ENCODE measurements around the gene CFAP157. TPM values are rescaled to one million over a fixed set of nuclear protein-coding genes. Genes with fewer than 3 reads are reported as not detected.

The CFAP157 gene
- total RNA-seq, 1 donor from 2014 or later: 0.26 TPM

DNA sequence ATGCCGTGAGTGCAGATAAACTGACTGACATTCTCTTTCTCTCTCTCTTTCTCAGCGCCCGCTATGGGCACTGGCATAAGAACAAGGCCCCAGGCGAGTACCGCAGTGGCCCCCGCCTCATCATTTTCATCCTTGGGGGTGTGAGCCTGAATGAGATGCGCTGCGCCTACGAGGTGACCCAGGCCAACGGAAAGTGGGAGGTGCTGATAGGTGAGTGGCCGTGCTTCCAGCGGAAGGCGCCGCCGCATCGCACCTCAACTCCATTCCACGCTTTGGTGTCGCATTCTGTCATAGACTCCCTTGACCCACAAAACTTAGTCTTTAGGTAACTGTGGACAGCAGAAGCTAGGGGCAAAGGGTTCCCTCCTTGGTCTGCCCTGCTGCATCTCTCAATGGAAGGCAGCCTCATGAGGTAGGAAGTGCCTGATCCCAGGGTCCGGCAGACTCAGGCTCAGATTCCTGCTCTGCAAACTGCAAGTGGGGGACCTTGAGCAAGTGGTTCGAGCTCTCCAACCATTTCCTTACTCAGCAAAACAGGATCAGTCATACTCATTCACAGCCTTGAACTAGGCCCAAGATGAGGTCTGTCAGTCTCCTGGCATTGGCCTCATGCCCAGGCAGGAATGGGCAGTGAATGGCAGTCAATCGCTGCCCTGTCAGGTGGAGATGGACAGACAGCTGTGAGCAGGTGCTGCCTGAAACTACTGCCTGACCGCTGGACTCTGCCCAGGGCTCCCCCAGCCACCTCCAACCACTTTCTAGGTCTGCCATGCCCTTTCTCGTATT lies 24.2 kb upstream of the CFAP157 start:
- Mint-ChIP-seq H3K4me3 (no peak overlapping the region), H3K4me1 (ENCODE audit: low read depth) (no peaks in the 10 kb centered on the region), H3K36me3 (ENCODE audit: low read depth) (peaks cover 9% of the 10 kb centered on the region), H3K9me3 (no peaks in the 10 kb centered on the region), H3K27ac (no peak overlapping the region), H3K27me3 (ENCODE audit: insufficient read depth) (no peaks in the 10 kb centered on the region)
- intact Hi-C loops (cut with micrococcal nuclease): no loop called here
- DNase-seq (ENCODE audit: low spot score): no peak

GRCh38 chr9:127683723-127684122 lies 23.1 kb upstream of the CFAP157 start:
- Mint-ChIP-seq H3K36me3 (ENCODE audit: low read depth) (peaks cover 8% of the 10 kb centered on the region), H3K4me1 (ENCODE audit: low read depth) (no peaks in the 10 kb centered on the region), H3K27me3 (ENCODE audit: insufficient read depth) (no peaks in the 10 kb centered on the region), H3K27ac (no peak overlapping the region), H3K9me3 (no peaks in the 10 kb centered on the region), H3K4me3 (no peak overlapping the region)
- no peak for DNase-seq (ENCODE audit: low spot score)
- intact Hi-C loops (cut with micrococcal nuclease): no loop called here

- Mint-ChIP-seq H3K36me3 (ENCODE audit: low read depth) (peaks cover 5% of the 10 kb centered on the region), H3K4me1 (ENCODE audit: low read depth) (no peaks in the 10 kb centered on the region), H3K9me3 (no peaks in the 10 kb centered on the region), H3K27me3 (ENCODE audit: insufficient read depth) (no peaks in the 10 kb centered on the region), H3K27ac (no peak overlapping the region), H3K4me3 (no peak overlapping the region)
- no peak for DNase-seq (ENCODE audit: low spot score)
- intact Hi-C loops (cut with micrococcal nuclease): no loop called here
Measured at GRCh38 chr9:127684576-127684975, 22.2 kb upstream of the CFAP157 start.

DNA sequence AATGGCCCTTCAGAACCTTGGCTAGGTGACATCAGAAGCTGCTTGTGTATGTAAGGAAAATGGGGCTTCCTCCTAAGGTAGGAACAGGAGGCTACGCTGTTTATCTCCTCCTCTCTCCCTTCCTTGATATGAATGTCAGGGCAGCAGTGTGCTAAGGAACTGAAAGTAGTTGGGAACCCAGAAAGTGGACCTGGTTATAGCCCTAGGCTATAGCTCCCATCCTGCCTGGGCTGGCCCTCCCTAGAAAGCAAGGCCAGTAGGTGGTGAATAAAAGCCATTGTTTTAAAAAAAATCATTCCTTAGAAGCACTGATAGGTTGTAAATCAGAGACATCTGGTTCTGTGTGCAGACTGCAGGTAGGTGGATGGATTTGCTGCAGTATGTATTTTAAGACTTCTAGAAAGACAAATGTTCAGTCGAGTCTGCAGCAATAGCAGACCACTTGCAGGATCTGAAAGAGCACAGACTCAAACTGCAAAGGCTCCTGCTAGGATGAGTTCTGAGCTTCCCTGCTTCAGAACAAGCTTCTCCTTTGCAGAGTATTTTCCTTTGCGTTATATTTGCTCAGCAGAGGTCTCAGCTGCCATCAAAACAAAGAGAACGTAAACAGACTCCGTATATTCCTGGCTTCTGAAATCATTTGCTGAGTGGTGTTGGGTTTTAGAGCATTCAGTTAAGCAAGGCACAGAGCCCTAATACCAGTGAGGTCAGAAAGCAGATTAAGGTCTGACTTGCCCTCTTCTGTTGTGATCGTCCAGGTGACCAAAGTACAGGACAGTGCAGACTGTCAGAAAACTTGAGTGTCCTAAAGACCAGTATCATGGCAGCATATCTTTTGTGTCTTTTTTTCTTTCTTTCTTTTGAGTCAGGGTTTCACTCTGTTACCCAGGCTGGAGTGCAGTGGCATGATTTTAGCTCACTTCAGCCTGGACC lies 20.1 kb upstream of the CFAP157 start:
- no peaks in the 10 kb centered on the region for H3K36me3 Mint-ChIP-seq (ENCODE audit: low read depth)
- no peak overlapping the region for H3K27ac Mint-ChIP-seq
- DNase-seq (ENCODE audit: low spot score): no peak
- no peaks in the 10 kb centered on the region for H3K27me3 Mint-ChIP-seq (ENCODE audit: insufficient read depth)
- H3K4me3 Mint-ChIP-seq: no peak overlapping the region
- H3K4me1 Mint-ChIP-seq (ENCODE audit: low read depth): no peaks in the 10 kb centered on the region
- intact Hi-C loops (cut with micrococcal nuclease): no loop called here
- no peaks in the 10 kb centered on the region for H3K9me3 Mint-ChIP-seq

DNA sequence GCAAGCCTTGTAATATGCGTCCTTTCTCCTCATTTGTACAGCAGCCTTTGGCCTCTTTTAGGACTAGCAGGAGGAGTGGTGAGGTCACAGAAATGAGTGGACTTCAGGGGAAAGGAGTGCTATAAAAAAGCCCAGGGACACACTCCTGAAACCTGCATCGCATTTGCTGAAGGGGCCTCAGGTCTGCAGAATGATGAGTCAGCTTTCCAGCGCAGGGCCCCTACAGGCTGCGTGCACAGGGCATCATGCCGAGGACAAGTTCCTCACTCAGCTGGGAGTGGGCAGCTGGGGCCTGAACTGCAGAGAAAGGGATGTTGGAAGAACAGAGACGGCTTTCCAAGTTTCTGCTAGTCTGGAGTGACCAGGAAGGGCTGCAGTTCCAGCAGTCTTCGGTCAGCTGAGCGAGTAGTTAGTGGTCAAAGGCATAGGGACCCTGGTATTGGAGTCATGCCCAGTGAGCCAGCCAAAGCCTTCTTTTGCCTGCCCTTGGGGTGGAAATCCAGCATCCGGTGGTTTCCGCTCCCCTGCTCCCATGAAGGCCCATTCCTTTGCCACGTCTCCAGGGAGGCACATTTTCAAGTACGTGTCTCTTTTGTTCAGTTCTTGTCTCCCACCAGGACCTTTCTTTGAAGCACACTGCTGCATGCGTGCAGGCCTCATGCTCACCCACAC lies 17.3 kb upstream of the CFAP157 start:
- intact Hi-C loops (cut with micrococcal nuclease): no loop called here
- H3K4me3 Mint-ChIP-seq: no peak overlapping the region
- DNase-seq (ENCODE audit: low spot score): no peak
- H3K27ac Mint-ChIP-seq: no peak overlapping the region
- H3K4me1 Mint-ChIP-seq (ENCODE audit: low read depth): no peaks in the 10 kb centered on the region
- no peaks in the 10 kb centered on the region for H3K9me3 Mint-ChIP-seq
- no peaks in the 10 kb centered on the region for H3K36me3 Mint-ChIP-seq (ENCODE audit: low read depth)
- H3K27me3 Mint-ChIP-seq (ENCODE audit: insufficient read depth): no peaks in the 10 kb centered on the region

- Mint-ChIP-seq H3K4me3 (no peak overlapping the region), H3K9me3 (no peaks in the 10 kb centered on the region), H3K36me3 (ENCODE audit: low read depth) (no peaks in the 10 kb centered on the region), H3K27me3 (ENCODE audit: insufficient read depth) (no peaks in the 10 kb centered on the region), H3K27ac (no peak overlapping the region), H3K4me1 (ENCODE audit: low read depth) (no peaks in the 10 kb centered on the region)
- intact Hi-C loops (cut with micrococcal nuclease): no loop called here
- DNase-seq (ENCODE audit: low spot score): no peak
Measured at GRCh38 chr9:127690735-127691134, 16.1 kb upstream of the CFAP157 start.

GRCh38 chr9:127692071-127692470 lies 14.7 kb upstream of the CFAP157 start:
- Mint-ChIP-seq H3K4me1 (ENCODE audit: low read depth) (no peaks in the 10 kb centered on the region), H3K4me3 (no peak overlapping the region), H3K36me3 (ENCODE audit: low read depth) (no peaks in the 10 kb centered on the region), H3K27me3 (ENCODE audit: insufficient read depth) (no peaks in the 10 kb centered on the region), H3K27ac (no peak overlapping the region), H3K9me3 (no peaks in the 10 kb centered on the region)
- intact Hi-C loops (cut with micrococcal nuclease): no loop called here
- DNase-seq (ENCODE audit: low spot score): no peak

- no peaks in the 10 kb centered on the region for H3K27me3 Mint-ChIP-seq (ENCODE audit: insufficient read depth)
- DNase-seq (ENCODE audit: low spot score): no peak
- no peak overlapping the region for H3K27ac Mint-ChIP-seq
- H3K9me3 Mint-ChIP-seq: no peaks in the 10 kb centered on the region
- no peaks in the 10 kb centered on the region for H3K4me1 Mint-ChIP-seq (ENCODE audit: low read depth)
- no peak overlapping the region for H3K4me3 Mint-ChIP-seq
- intact Hi-C loops (cut with micrococcal nuclease): no loop called here
- H3K36me3 Mint-ChIP-seq (ENCODE audit: low read depth): no peaks in the 10 kb centered on the region
Measured at GRCh38 chr9:127693143-127693542, 13.6 kb upstream of the CFAP157 start.

DNA sequence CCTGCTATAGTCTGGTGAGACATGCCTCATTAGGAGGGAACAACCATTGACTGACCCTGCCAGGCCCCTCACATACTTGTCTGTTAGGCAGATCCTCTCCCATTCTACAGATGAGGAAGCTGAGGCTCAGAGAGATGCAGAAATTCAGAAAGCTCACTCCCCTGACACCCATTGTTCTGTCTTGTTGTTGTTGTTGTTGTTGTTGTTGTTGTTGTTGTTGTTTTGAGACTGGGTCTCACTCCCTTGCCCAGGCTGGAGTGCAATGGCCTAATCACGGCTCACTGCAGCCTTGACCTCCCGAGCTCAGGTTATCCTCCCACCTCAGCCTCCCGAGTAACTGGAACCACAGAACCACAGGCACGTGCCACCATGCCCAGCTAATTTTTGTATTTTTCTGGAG lies 13.1 kb upstream of the CFAP157 start:
- no peaks in the 10 kb centered on the region for H3K9me3 Mint-ChIP-seq
- no peaks in the 10 kb centered on the region for H3K4me1 Mint-ChIP-seq (ENCODE audit: low read depth)
- no peaks in the 10 kb centered on the region for H3K27me3 Mint-ChIP-seq (ENCODE audit: insufficient read depth)
- intact Hi-C loops (cut with micrococcal nuclease): no loop called here
- no peak for DNase-seq (ENCODE audit: low spot score)
- H3K27ac Mint-ChIP-seq: no peak overlapping the region
- no peak overlapping the region for H3K4me3 Mint-ChIP-seq
- no peaks in the 10 kb centered on the region for H3K36me3 Mint-ChIP-seq (ENCODE audit: low read depth)

GRCh38 chr9:127694890-127695720 lies 11.7 kb upstream of the CFAP157 start:
- H3K4me1 Mint-ChIP-seq (ENCODE audit: low read depth): peaks cover 11% of the 10 kb centered on the region
- H3K36me3 Mint-ChIP-seq (ENCODE audit: low read depth): no peaks in the 10 kb centered on the region
- no peak for DNase-seq (ENCODE audit: low spot score)
- no peaks in the 10 kb centered on the region for H3K27me3 Mint-ChIP-seq (ENCODE audit: insufficient read depth)
- no peaks in the 10 kb centered on the region for H3K9me3 Mint-ChIP-seq
- no peak overlapping the region for H3K4me3 Mint-ChIP-seq
- no peak overlapping the region for H3K27ac Mint-ChIP-seq
- intact Hi-C loops (cut with micrococcal nuclease): loop anchor here (5.0 kb wide), 1 partner anchor 83 kb away; the partner anchor contains the start of gene STXBP1

DNA sequence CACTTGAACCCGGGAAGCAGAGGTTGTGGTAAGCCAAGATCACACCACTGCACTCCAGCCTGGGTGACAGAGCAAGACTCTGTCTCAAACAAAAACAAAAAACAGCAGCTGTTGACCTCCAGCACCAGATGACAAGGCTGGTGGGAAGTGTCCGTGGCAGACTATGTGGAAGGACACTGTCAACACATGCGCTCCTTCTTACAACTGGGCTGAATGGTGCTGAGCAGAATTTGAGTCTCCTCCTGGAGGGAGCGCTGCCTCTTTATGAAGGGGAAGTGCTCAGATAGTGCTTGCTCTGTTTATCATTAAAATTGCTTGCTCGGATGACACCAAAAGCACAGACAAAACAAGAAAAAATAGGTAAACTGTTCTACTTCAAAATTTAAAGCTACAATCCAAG lies 9.2 kb upstream of the CFAP157 start:
- no peaks in the 10 kb centered on the region for H3K27me3 Mint-ChIP-seq (ENCODE audit: insufficient read depth)
- H3K4me1 Mint-ChIP-seq (ENCODE audit: low read depth): peaks cover 15% of the 10 kb centered on the region
- no peaks in the 10 kb centered on the region for H3K36me3 Mint-ChIP-seq (ENCODE audit: low read depth)
- H3K27ac Mint-ChIP-seq: no peak overlapping the region
- H3K9me3 Mint-ChIP-seq: no peaks in the 10 kb centered on the region
- DNase-seq (ENCODE audit: low spot score): no peak
- intact Hi-C loops (cut with micrococcal nuclease): loop anchor here (5.0 kb wide), 1 partner anchor 85 kb away; the partner anchor contains the start of gene STXBP1
- no peak overlapping the region for H3K4me3 Mint-ChIP-seq

DNA sequence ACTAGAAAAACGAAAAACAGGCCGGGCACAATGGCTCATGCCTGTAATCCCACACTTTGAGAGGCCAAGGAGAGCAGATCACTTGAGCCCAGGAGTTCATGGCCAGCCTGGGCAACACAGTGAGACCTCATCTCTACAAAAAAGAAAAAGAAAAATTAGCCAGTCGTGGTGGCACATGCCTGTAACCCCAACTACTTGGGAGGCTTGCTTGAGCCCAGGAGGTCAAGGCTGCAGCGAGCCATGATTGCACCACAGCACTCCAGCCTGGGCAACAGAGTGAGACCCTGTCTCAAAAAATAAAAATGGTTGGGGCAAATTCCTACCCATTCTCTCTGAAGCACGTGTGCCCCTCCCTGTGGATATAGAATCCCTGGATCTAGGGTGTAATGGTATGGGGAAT lies 8.4 kb upstream of the CFAP157 start:
- H3K27ac Mint-ChIP-seq: no peak overlapping the region
- H3K4me1 Mint-ChIP-seq (ENCODE audit: low read depth): peaks cover 15% of the 10 kb centered on the region
- H3K36me3 Mint-ChIP-seq (ENCODE audit: low read depth): no peaks in the 10 kb centered on the region
- no peaks in the 10 kb centered on the region for H3K9me3 Mint-ChIP-seq
- intact Hi-C loops (cut with micrococcal nuclease): loop anchor here (5.0 kb wide), 1 partner anchor 86 kb away; the partner anchor contains the start of gene STXBP1
- H3K4me3 Mint-ChIP-seq: no peak overlapping the region
- H3K27me3 Mint-ChIP-seq (ENCODE audit: insufficient read depth): peaks cover 2% of the 10 kb centered on the region
- no peak for DNase-seq (ENCODE audit: low spot score)

All from activated T-helper 1 cell treated with anti-CD3 and anti-CD28 coated beads, Interleukin-12 subunit alpha, Interleukin-12 subunit beta, Interleukin-2, Interleukin-4 antibody, amounts not matched to agents 30 ng/mL and 10 ng/mL and 1 ng/mL, durations not matched to agents 14 hours and 24 hours and 36 hours (primary cell).